Measurements from ENCODE around the gene LOC101059915.
"Not testable (repeated sequence)": the region's sequence is repeated elsewhere in the genome, so short reads cannot be mapped to it uniquely, and the experiment has no call there.

- not testable (repeated sequence) for TF ChIP-seq CTCF, POLR2A (IDR thresholded peaks at IDR 0.05)
Measured at GRCh38 chrX:71677195-71677594, 9.8 kb downstream of the LOC101059915 start.
